ENCODE results near the gene TBX3. TPM values are rescaled to one million over a fixed set of nuclear protein-coding genes. Genes with fewer than 3 reads are reported as not detected.

TBX3 gene
- total RNA-seq, 2 experiments from 2014 or later: not detected

DNA sequence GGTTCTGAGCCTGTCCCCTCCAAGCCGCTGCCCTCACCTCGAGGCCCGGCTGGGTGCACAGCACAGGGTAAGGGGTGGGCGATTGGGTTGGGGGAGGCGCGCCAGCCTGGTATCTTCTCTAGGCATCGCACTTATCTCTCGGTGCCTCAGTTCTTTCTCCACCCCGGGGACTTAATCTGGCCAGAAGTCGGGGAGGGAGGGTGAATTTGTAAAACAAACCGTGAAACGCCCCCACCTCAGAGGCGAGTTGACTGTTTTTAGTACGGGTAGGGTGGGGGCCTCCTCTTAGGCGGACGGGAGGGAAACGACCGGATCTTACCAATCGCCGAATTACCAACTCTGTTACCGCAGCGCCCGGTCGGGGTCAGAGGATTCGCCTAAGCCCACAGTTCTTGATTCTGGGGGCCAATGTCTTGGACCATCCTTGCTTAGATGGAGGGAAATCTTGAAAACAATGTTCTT, 1.4 kb upstream of the TBX3 start:
- Histone ChIP-seq H4K20me1 (ENCODE audit: insufficient read depth, low read length) (no peaks in the 10 kb centered on the region), H2AFZ (ENCODE audit: low read length) (no peak overlapping the region), H3K27ac (ENCODE audit: low read depth, low read length, poor library complexity, severe bottlenecking) (no peak overlapping the region), H3K4me2 (ENCODE audit: low read length) (no peak overlapping the region), H3K9me2 (ENCODE audit: insufficient read depth, low read length) (no peaks in the 10 kb centered on the region), H3K79me2 (ENCODE audit: insufficient read depth, low read depth, low read length) (no peaks in the 10 kb centered on the region), H3K9me3 (ENCODE audit: low read length) (no peaks in the 10 kb centered on the region), H3K4me3 (ENCODE audit: low read depth, low read length, poor library complexity, severe bottlenecking) (no peak overlapping the region), H3K36me3 (ENCODE audit: insufficient read depth, low read length) (no peaks in the 10 kb centered on the region), H3K4me1 (ENCODE audit: insufficient read depth, low read length, poor library complexity, severe bottlenecking) (no peaks in the 10 kb centered on the region)
- ChIA-PET POLR2A (no interaction called here), CTCF (ENCODE audit: unreplicated experiment) (no interaction called here)
- intact Hi-C loops (cut with micrococcal nuclease; ENCODE audit: unreplicated experiment): no loop called here
- TF ChIP-seq, protein P1, sequence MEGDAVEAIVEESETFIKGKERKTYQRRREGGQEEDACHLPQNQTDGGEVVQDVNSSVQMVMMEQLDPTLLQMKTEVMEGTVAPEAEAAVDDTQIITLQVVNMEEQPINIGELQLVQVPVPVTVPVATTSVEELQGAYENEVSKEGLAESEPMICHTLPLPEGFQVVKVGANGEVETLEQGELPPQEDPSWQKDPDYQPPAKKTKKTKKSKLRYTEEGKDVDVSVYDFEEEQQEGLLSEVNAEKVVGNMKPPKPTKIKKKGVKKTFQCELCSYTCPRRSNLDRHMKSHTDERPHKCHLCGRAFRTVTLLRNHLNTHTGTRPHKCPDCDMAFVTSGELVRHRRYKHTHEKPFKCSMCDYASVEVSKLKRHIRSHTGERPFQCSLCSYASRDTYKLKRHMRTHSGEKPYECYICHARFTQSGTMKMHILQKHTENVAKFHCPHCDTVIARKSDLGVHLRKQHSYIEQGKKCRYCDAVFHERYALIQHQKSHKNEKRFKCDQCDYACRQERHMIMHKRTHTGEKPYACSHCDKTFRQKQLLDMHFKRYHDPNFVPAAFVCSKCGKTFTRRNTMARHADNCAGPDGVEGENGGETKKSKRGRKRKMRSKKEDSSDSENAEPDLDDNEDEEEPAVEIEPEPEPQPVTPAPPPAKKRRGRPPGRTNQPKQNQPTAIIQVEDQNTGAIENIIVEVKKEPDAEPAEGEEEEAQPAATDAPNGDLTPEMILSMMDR (conservative IDR thresholded peaks at IDR 0.05; ENCODE audit: low read length): no peak
- TF ChIP-seq EZH2phosphoT487 (IDR thresholded peaks at IDR 0.05; ENCODE audit: borderline replicate concordance, low read depth, low read length): no peak
- DNase-seq (ENCODE audit: low spot score): no peak
- no TSS peak for BruUV-seq (replicated peaks)

DNA sequence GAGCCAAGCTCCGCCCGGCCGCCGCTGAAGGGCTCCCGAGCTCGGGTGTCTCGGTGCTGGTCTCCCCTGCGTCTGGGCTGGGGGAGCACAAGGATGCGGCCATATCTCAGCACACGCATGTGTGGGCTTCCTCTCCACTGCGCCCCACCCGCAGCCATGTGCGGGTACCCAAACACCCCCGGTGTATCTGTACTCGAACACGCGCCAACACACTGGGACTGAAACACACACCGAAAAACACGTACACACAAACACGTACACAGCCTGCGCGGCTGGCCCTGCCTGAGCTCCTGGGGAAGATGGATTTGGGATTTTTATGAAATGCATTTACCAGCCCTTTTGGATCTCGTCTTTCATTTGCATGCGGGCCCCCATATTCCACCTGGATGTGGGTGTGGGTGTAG, 897 bp upstream of the TBX3 start:
- no peak overlapping the region for H3K27ac ChIP-seq (ENCODE audit: low read depth, low read length, poor library complexity, severe bottlenecking)
- H3K4me1 ChIP-seq (ENCODE audit: insufficient read depth, low read length, poor library complexity, severe bottlenecking): no peaks in the 10 kb centered on the region
- CTCF ChIA-PET (ENCODE audit: unreplicated experiment): no interaction called here
- H4K20me1 ChIP-seq (ENCODE audit: insufficient read depth, low read length): no peaks in the 10 kb centered on the region
- H2AFZ ChIP-seq (ENCODE audit: low read length): no peak overlapping the region
- intact Hi-C loops (cut with micrococcal nuclease; ENCODE audit: unreplicated experiment): no loop called here
- no peak for TF ChIP-seq EZH2phosphoT487 (IDR thresholded peaks at IDR 0.05; ENCODE audit: borderline replicate concordance, low read depth, low read length)
- TF ChIP-seq, protein P1 (conservative IDR thresholded peaks at IDR 0.05; ENCODE audit: low read length): no peak
- H3K9me3 ChIP-seq (ENCODE audit: low read length): no peaks in the 10 kb centered on the region
- no peaks in the 10 kb centered on the region for H3K9me2 ChIP-seq (ENCODE audit: insufficient read depth, low read length)
- H3K4me2 ChIP-seq (ENCODE audit: low read length): no peak overlapping the region
- no peak for DNase-seq (ENCODE audit: low spot score)
- POLR2A ChIA-PET: no interaction called here
- no peaks in the 10 kb centered on the region for H3K36me3 ChIP-seq (ENCODE audit: insufficient read depth, low read length)
- no peaks in the 10 kb centered on the region for H3K79me2 ChIP-seq (ENCODE audit: insufficient read depth, low read depth, low read length)
- H3K4me3 ChIP-seq (ENCODE audit: low read depth, low read length, poor library complexity, severe bottlenecking): no peak overlapping the region
- no TSS peak for BruUV-seq (replicated peaks)

DNA sequence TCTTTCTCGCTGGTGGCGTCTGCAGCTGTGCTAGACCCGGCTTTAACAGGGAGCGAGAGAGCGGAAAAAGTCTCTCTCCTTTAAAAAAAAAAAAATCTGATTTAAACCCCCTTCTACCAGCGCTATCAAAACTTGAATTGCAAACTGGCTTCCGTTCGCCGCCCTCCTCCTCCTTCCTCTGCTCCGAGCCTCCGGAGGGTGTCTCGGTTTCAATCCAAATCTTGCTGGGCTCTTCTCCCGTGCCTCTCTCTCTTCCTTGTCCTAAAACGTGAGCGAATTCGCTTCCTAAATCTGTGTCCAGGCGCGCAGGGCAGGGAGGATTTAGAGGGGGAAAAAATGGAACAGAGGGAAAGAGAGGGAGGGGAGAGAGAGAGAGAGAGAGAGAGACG, 272 bp downstream of the TBX3 start:
- no peak overlapping the region for H2AFZ ChIP-seq (ENCODE audit: low read length)
- BruUV-seq (replicated peaks): no TSS peak
- POLR2A ChIA-PET: no interaction called here

More for the DNA sequence above, 272 bp downstream of the TBX3 start:
- H3K4me3 ChIP-seq (ENCODE audit: low read depth, low read length, poor library complexity, severe bottlenecking): no peak overlapping the region
- no peaks in the 10 kb centered on the region for H3K9me3 ChIP-seq (ENCODE audit: low read length)
- intact Hi-C loops (cut with micrococcal nuclease; ENCODE audit: unreplicated experiment): no loop called here
- H3K4me2 ChIP-seq (ENCODE audit: low read length): no peak overlapping the region
- no peaks in the 10 kb centered on the region for H4K20me1 ChIP-seq (ENCODE audit: insufficient read depth, low read length)
- no peaks in the 10 kb centered on the region for H3K9me2 ChIP-seq (ENCODE audit: insufficient read depth, low read length)
- no peaks in the 10 kb centered on the region for H3K79me2 ChIP-seq (ENCODE audit: insufficient read depth, low read depth, low read length)
- H3K36me3 ChIP-seq (ENCODE audit: insufficient read depth, low read length): no peaks in the 10 kb centered on the region
- H3K4me1 ChIP-seq (ENCODE audit: insufficient read depth, low read length, poor library complexity, severe bottlenecking): no peaks in the 10 kb centered on the region
- DNase-seq (ENCODE audit: low spot score): no peak
- H3K27ac ChIP-seq (ENCODE audit: low read depth, low read length, poor library complexity, severe bottlenecking): no peak overlapping the region
- CTCF ChIA-PET (ENCODE audit: unreplicated experiment): no interaction called here
- no peak for TF ChIP-seq EZH2phosphoT487 (IDR thresholded peaks at IDR 0.05; ENCODE audit: borderline replicate concordance, low read depth, low read length)
- TF ChIP-seq, protein P1 (conservative IDR thresholded peaks at IDR 0.05; ENCODE audit: low read length): no peak

Measured in OCI-LY7 (cell line).